Caki2 (cell line): Measurements from ENCODE around the gene PGAM5. TPM values are rescaled to one million over a fixed set of nuclear protein-coding genes. Genes with fewer than 3 reads are reported as not detected.
A peak's percentile ranks its signal among the peaks of the same experiment; 100 is the strongest.
"Not testable (repeated sequence)": the region's sequence is repeated elsewhere in the genome, so short reads cannot be mapped to it uniquely, and the experiment has no call there.

Experiments
- DNase-seq: peaks from one replicate; pipeline ENCODE4 v3.0.0-alpha.2; 2015; ENCODE audit warnings: low read depth
- in situ Hi-C: cut with HindIII; loops from 2 replicates; pipeline ENCODE4 v1.10.0; 2016; ENCODE audit warnings: low sequenced_read_pairs, low pct_unique_long_range_greater_than_20kb, mixed read lengths
- total RNA-seq: library from RNA; depleted of rRNA; stranded (reverse); fragments of >200 nt; shearing (Covaris generic); gene quantifications from 2 replicates; pipeline ENCODE4 v1.2.3, GENCODE V29; 2014; ENCODE audit warnings: low replicate concordance

The PGAM5 gene
- total RNA-seq, 1 experiment from 2014 or later = 67.5 TPM

DNA sequence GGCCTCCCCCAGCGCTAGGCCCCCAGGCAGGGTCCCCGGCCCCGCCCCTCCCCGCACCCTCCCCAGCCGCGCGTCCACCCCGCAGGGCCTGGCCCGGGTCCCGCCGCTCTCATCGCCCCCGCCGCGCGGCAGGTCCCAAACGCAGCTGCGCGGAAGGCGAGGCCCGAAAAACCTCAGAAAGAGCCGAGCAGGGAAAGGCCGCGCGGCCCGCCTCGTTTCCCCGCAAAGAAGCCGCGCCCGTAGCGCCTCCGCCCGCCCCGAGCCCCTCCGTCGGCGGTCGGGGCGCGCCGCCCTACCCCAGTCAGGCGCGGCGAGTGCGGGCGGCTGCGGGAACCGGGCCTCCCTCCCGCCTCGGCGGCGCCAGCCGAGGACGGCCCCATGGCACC, 23.8 kb upstream of the PGAM5 start:
- in situ Hi-C loops = no loop called here
- DNase-seq = no peak

DNA sequence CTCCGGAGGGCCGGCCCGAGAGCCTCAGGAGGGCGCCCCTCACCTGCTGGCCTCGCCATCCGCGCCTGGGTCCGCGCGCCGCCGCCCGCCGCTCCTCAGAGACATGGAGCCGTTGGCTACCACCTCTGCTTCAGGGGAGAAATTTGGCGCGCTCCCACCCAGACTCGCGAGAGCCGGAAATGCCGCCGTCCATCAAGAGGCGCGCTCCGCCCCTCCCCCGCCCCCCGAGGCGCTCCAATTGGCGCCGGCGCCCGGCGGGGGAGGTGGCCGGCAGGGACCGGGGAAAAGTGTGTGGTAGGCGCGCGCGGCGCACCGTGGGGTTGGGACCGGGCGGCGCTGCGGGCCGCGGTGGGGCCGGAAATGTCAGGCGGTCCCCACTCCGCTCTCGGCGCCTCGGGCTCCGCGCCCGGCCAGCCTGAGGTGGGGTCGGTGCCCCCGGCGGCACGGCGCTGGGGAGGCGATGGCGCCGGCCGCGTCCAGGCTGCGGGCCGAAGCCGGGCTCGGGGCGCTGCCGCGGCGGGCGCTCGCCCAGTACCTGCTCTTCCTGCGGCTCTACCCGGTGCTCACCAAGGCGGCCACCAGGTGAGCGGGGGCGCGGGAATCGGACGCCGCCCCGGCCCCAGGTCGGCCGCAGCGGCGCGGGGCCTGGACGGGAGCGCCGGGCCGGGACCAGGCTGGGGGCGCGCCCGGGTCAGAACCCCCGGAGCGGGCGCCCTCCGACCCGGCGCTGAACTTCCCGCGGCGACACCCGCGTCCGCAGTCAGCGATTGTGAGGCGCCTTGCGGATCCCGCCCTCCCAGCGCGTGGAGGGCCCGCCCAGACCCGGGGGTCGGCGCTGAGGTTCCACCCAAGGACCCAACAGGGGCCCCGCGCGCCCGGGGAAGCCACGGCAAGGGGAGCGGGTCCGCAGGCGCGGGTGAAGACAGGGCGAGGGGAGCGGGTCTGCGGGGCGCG, 23.2 kb upstream of the PGAM5 start, which contains the start of the genes POLE and PXMP2:
Gene POLE (minus strand): TSS at position 132 of the 954 bp plus-strand sequence. CDS start 27 bp downstream, at position 105.
Gene PXMP2 (plus strand): TSS at position 377 of the 954 bp plus-strand sequence. CDS start 84 bp downstream, at position 461.
- peak; percentile 98 for DNase-seq
- in situ Hi-C loops = no loop called here

DNA sequence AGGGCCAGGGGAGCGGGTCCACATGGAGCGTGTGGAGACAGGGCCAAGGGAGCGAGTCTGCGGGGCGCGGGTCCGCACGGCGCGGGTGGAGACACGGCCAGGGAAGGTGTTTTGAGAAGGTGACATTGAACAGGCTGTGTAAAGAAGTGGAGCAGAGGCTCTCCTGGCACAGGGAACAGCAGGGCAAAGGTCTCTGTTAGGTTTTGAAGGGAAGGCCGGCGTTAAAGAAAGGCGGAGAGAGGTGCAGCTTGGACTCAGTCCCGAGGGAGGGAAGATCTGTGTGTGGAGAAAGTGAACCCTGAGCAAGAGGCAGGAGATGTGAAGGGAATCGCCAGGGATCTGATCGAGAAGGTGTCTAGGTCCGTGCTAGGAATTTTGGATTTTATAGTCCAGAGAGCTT, 21.4 kb upstream of the PGAM5 start:
- in situ Hi-C loops = no loop called here
- DNase-seq = no peak

DNA sequence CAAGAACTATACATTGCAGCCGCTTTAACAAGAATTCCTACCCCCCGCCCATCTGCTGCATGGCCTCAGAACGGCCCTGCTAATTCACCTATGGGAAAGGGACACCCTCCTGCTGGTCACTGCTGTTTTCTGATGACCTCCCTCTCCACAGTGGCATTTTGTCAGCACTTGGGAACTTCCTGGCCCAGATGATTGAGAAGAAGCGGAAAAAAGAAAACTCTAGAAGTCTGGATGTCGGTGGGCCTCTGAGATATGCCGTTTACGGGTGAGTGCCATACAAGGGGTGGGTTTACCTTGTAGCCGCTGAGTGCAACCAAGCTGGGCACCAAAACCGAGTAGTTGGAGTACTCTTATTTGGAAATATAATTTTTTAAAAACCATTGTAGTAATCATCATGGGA, 20.5 kb upstream of the PGAM5 start:
- in situ Hi-C loops = no loop called here
- DNase-seq = no peak

DNA sequence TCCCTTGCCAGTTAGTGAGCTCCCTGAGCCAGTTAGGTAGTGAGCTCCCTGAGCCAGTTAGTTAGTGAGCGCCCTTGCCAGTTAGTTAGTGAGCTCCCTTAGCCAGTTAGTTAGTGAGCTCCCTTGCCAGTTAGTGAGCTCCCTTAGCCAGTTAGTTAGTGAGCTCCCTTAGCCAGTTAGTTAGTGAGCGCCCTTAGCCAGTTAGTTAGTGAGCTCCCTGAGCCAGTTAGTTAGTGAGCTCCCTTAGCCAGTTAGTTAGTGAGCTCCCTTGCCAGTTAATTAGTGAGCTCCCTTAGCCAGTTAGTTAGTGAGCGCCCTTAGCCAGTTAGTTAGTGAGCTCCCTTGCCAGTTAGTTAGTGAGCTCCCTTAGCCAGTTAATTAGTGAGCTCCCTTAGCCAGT, 18.6 kb upstream of the PGAM5 start:
- in situ Hi-C loops, DNase-seq: not testable (repeated sequence)

DNA sequence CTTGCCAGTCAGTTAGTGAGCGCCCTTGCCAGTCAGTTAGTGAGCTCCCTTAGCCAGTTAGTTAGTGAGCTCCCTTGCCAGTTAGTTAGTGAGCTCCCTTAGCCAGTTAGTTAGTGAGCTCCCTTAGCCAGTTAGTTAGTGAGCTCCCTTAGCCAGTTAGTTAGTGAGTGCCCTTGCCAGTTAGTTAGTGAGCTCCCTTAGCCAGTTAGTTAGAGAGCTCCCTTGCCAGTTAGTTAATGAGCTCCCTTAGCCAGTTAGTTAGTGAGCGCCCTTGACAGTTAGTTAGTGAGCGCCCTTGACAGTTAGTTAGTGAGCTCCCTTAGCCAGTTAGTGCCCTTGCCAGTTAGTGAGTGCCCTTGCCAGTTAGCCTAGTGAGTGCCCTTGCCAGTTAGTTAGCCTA, 15.8 kb upstream of the PGAM5 start:
- in situ Hi-C loops, DNase-seq: not testable (repeated sequence)

DNA sequence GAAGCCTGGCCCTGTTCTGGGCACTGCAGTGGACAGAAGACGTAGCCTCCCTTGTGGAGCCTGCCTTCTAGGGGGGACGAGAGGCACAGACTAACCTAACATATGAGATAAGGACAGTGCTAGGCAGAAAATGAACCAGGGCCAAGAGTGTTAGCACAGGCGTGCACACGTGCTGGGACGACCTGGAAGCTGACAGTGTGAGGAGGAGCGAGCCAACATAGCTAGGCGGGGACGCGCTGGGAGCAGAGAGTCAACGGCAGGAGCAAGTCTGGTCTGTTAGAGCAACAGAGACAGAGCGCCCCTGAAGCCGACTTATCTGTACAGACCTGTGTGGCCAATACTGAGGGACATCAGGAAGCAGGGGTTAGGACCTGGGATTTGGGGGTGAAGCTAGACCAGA, 15.2 kb upstream of the PGAM5 start:
- no peak for DNase-seq
- in situ Hi-C loops = no loop called here

DNA sequence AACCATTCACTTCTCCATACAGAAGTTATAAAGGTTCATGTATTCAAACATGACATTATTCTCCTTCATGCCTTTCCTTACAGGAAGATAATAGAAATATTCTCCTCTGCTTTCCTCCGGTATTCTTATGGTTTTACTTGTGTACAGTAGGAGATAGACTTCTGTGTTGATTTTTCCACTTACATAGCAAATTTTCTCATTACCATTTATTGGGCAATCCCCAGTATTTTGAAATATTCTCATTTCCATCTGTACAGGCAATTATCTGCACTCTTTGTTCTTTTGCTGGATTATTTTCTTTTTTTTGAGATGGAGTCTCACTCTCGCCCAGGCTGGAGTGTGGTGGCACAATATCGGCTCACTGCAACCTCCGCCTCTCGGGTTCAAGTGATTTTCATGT, 12.3 kb upstream of the PGAM5 start:
- no peak for DNase-seq
- in situ Hi-C loops = no loop called here

DNA sequence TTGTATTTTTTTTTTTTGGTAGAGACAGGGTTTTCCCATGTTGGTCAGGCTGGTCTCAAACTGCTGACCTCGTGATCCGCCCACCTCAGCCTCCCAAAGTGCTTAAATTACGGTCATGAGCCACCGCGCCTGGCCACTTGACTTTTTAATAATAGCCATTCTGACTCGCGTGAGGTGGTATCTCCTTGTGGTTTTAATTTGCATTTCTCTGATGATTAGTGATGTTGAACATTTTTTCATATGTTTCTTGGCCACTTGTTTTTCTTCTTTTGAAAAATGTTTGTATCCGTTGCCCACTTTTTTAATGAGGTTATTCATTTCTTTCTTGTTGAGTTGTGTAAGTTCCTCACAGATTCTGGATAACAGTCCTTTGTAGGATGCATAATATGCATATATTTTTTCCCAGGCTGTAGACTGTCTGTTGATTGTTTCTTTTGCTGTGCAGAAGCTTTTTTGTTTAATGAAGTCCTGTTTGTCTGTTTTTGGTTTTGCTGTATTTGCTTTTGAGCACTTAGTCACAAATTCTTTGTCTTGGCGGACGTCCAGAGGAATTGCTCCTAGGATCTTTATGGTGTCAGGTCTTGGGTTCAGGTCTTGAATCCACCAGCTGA, 10.3 kb upstream of the PGAM5 start:
- in situ Hi-C loops = no loop called here
- no peak for DNase-seq

DNA sequence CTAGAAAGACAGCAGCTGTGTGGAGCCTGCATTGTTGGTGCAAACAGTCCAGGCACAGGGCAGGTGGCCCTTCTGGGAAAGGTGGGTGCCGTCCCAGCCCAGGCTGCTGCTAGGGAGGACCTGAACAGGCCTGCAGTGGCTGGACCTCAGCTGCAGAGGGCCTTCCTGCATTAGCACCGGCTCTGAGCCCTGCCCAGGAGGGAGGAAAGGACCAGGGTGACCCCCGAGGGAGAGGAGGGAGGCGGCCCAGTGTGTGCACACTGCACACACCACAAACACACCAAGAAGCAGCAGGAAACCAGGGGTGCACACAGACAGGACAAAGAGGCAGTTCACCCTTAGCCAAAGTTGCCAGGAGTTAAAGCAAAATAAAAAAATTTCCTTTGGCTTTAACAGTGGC, 8.0 kb upstream of the PGAM5 start:
- no peak for DNase-seq
- in situ Hi-C loops = no loop called here

DNA sequence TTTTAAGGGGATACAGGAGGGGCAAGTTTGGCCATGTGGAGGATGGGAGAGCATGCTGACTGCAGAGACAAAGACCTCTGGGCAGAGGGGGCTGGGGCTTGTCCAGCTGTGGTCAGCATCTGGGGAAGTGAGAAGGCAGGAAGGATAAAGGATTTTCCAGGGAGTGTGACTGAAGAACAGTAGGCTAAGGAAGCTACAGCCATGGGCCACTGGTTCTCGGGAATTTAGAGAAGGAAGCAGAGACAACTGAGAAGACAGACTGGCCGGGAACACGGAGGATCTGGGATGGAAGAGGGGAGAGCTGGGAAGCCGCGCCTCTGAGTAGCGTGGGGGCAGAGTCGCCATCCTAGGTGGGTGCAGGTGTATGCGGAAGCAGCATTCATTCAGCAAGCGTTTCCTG, 7.0 kb upstream of the PGAM5 start:
- in situ Hi-C loops = no loop called here
- DNase-seq = no peak

DNA sequence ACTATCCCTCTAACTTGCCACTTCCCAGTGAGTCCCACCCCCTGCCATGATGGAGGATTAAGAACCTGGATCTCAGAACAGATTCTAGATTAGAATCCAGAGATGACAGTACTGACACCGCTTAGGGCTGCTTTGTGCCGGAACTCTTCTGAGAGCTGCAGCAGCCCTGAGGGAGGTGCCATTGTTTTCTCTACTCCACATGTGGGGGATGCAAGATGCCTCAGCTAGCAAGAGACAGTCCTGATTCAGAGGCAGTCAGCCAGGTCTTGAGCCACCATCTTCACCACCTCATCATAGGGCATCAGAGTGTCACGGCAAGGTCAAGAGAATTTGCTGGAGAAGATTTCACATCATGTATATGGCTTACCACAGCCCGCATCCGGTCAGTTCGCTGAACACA, 3.4 kb upstream of the PGAM5 start:
- in situ Hi-C loops = no loop called here
- no peak for DNase-seq

DNA sequence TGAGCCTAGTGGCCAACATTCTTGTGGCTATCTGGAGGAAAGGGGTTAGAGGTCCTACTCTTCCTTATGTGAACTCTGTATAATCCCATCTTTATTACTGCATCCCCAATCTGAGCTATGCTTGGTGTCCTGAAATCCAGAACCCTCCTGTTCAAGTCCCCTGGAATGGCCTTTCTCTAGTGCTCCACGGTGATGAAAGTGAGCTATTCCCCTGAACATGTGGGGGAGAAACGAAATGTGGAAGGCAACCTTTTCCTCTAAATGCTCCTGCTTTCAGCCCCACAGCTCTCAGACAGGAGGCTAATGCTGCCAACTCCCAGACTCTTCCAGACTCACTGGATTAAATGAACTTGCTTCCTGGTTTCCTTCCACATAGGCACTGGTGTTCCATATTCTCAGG, 2.5 kb upstream of the PGAM5 start:
- in situ Hi-C loops = no loop called here
- DNase-seq = no peak

DNA sequence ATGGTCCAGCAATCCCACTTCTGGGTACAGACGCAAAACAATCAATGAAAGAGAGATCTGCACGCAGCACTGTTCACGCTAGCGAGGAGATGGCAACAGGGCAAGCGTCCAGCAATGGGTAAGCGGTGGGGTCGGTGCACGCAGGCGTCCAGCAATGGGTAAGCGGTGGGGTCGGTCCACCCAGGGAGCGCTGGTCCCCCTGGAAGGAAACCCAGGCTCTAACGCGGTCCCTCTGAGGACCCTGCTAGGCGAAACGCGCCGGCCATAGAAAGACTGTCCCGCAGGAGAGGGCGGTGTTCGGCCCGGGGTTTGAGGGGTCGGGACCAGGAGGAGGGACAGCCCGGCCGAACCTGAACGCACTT, 618 bp upstream of the PGAM5 start:
- DNase-seq = no peak

DNA sequence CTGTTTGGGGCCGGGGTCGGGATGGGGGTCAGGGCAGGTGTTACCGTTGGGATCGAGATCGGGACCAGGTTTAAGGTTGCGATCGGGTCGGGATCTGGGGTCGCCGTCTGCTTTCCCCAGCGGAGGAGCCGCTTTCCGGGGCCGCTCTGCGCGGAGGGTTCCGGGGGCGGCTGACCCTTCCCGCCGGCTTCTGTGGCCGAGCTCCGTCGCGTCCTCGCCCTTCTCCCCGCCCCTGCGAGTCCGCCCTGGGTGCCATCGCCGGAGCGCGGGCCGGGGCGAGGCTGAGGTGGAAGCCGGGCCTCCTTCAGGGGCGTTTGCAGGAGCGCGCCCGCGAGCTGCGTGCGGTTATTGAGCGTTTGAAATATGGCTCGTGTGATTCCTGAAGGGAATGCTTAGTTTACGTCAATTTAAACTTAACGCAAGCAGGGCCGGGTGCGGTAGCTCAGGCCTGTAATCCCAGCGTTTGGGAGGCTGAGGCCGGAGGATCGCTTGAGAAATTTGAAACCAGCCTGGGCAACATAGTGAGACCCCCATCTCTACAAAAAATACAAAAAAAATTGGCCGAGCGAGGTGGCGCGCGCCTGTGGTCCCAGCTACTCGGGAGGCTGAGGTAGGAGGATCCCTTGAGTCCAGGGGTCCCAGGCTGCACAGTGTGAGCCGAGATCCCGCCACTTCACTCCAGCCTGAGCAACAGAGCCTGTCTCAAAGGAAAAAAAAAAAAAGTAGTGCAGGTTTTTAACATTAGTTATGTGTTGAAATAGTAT, 620 bp downstream of the PGAM5 start:
- in situ Hi-C loops = no loop called here
- no peak for DNase-seq

More for the DNA sequence above, 618 bp upstream of the PGAM5 start:
- in situ Hi-C loops = no loop called here

DNA sequence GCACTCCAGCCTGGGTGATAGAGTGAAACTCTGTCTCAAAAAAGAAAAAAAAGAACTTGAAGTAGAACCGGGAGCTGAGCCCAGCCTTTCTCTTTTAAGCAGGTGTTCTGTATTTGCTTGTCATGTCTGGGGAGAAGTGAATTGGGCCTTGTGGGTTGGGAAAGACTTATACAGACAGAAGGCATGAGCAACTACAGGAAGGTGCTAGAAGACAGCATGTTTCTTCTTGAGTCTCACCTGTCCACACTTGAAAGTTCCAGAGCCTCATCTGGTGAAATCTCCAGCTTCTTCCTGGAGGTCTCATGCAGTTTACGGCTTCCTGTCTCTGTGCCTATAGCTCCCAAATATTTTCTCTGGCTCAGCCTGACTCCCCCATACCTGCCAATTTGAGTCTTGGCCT, 2.5 kb downstream of the PGAM5 start:
- no peak for DNase-seq
- in situ Hi-C loops = no loop called here

DNA sequence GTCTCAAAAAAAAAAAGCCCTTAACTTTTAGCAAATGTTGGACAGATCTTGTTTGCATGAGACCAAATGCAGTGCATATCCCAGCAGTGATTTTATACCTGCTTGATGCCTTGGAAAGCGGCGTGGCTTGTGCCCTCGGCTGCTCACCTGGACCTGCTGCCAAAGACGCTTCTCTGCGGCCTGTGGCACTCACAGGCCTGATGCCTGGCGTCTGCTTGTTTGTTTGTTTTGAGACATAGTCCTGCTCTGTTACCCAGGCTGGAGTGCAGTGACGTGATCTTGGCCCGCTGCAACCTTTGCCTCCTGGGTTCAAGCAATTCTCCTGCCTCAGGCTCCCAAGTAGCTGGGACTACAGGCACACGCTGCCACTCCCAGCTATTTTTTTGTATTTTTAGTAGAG, 5.2 kb downstream of the PGAM5 start:
- DNase-seq = no peak
- in situ Hi-C loops = no loop called here

DNA sequence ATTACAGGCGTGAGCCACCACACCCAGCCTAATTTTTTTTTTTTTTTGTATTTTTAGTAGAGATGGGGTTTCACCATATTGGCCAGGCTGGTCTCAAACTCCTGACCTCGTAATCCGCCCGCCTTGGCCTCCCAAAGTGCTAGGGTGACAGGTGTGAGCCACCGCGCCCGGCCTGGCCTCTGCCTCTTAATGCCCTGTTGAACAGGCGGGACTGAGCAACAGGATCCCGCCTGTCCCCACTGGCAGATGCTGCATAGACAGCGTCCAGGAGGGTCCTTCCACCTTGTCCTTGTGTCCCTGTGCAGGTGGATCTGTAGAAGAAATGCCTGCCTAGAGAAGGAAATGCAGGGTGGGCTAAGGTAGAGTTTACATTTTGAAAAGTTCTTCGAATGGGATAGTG, 5.7 kb downstream of the PGAM5 start:
- in situ Hi-C loops = no loop called here
- no peak for DNase-seq

DNA sequence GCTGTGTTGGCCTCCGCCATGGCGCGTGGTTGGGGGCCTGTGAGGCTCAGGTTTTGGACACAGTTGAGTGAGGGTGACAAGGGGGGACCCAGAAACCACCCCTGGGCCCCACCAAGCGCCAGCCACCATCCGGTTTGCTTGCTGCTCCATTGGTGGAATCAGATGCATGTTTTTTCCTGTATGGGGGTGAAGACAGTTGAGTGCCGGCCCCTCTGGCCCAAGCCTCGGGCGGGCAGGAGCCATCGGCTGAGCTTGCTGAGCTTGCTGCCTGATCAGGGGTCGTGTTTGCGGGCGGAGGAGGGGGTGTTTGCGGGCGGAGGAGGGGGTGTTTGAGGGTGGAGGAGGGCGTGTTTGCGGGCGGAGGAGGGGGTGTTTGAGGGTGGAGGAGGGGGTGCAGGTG, 6.4 kb downstream of the PGAM5 start:
- DNase-seq = no peak
- in situ Hi-C loops = no loop called here
